SH-SY5Y (cell line): ENCODE data around the gene IL1RAP.

Experiments
- GATA2 ChIP-seq: IDR thresholded peaks from 2 replicates; pipeline ENCODE4 v1.6.1; 2011; ENCODE audit warnings: mild to moderate bottlenecking, low read depth, low read length
- GATA3 ChIP-seq: IDR thresholded peaks from 2 replicates; pipeline ENCODE4 v1.6.1; 2011; ENCODE audit warnings: low read depth, mild to moderate bottlenecking, low read length, moderate library complexity

DNA sequence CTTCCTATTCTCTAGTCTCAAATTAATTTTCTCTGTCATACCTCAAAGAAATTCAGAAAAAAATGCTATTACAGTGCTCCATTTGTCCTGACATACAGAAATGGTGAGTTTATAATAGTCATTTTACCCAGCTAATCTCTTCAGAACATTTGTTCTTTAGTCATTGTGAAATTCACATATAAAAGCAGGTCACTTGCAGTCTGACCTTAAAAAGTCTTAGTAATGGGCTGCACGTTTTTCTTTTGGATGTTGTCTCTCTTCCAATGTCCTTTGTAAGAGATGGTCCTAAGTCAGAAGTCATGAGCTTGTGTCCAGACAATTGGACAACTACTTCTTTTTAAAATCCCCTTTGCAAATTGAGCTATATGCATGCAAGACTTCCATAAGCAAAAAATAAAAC is 17.0 kb upstream of the IL1RAP start:
- TF ChIP-seq GATA2 (no peak), GATA3 (no peak)
